PC-9 (cell line): ENCODE measurements around the gene DICER1.

ENCODE experiments used
- EZH2 ChIP-seq: fragments of 200-600 bp; sonication (generic); IDR thresholded peaks from 2 replicates; pipeline ENCODE4 v1.8.0; 2017; ENCODE audit warnings: antibody characterized with exemption, low read depth
- TF ChIP-seq, protein P1 (sequence below): fragments of 200-600 bp; sonication (generic); conservative IDR thresholded peaks from 2 replicates; pipeline ENCODE4 v1.6.1; 2017; ENCODE audit warnings: mixed run types, antibody characterized with exemption, mild to moderate bottlenecking, moderate library complexity

DNA sequence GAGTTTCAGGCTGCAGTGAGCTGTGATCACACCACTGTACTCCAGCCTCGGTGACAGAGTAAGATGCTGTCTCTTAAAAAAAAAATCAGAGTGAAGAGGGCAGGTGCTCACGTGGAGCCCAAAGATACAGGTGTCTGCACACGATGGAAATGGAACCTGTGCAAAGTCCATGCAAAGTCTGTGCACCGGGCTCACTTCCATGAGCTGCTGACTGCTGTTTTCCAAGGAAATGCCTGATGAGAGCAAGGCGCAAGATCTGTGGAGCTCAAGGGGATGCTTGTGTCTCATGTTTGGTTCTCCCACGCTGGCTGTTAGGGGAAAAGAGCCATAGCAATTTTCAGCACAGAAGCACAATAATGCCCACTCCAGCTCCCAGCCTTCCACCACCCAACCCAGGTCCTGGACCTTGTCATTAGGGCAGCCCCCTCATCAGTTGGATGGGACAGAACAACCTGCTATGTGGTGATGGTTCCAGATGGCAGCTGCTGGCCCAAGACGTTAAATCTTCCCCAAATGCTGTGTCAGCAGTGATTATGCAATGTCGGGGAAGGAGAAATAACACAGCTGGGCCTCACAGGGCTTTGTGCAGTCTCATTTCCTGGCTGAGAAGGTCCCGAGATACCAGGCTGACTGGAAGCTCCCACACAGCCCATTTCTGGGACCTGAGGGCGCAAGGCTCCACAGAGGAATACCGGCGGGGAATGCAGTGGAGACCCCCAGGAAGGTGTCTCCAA lies 27.9 kb upstream of the DICER1 start:
- TF ChIP-seq EZH2, result no peak
- TF ChIP-seq, protein P1, sequence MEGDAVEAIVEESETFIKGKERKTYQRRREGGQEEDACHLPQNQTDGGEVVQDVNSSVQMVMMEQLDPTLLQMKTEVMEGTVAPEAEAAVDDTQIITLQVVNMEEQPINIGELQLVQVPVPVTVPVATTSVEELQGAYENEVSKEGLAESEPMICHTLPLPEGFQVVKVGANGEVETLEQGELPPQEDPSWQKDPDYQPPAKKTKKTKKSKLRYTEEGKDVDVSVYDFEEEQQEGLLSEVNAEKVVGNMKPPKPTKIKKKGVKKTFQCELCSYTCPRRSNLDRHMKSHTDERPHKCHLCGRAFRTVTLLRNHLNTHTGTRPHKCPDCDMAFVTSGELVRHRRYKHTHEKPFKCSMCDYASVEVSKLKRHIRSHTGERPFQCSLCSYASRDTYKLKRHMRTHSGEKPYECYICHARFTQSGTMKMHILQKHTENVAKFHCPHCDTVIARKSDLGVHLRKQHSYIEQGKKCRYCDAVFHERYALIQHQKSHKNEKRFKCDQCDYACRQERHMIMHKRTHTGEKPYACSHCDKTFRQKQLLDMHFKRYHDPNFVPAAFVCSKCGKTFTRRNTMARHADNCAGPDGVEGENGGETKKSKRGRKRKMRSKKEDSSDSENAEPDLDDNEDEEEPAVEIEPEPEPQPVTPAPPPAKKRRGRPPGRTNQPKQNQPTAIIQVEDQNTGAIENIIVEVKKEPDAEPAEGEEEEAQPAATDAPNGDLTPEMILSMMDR, result no peak
